Retinal pigment epithelial cell (primary cell): Measurements from ENCODE around the gene TIGIT.

Source experiments
- DNase-seq: peaks from one replicate; pipeline ENCODE4 v3.0.0-alpha.2; 2010; ENCODE audit warnings: low read depth
- H3K4me3 ChIP-seq: 2 replicates; pipeline ENCODE4 v1.5.1; 2011; ENCODE audit warnings: mild to moderate bottlenecking, low read length, control low read depth, moderate library complexity
- TF ChIP-seq, protein P1 (sequence below): conservative IDR thresholded peaks from 2 replicates; pipeline ENCODE4 v1.5.1; 2011; ENCODE audit warnings: low read depth, low read length, control low read depth, inconsistent platforms

Gene TIGIT

DNA sequence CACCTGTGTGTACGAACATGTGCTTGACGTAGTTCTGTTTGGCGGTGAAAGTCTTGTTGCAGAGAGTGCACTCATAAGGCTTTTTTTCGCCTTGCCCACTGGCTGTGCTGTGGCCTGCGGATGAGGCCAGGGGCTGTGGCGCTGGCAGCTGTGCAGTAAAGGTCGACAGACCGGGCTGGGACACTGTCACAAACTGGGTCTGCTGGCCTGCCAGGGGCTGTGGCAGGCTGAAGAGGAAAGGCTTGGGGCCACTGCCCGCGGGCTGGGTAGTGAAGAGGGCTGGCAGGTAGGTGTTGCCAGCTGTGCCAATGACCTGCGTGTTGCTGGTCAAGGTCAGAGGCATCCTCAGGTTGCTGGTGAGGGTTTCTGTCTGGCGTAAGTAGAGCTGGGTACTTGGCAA, 56.4 kb downstream of the TIGIT start:
- H3K4me3 ChIP-seq, result no peak overlapping the region
- DNase-seq, result no peak
- TF ChIP-seq, protein P1, sequence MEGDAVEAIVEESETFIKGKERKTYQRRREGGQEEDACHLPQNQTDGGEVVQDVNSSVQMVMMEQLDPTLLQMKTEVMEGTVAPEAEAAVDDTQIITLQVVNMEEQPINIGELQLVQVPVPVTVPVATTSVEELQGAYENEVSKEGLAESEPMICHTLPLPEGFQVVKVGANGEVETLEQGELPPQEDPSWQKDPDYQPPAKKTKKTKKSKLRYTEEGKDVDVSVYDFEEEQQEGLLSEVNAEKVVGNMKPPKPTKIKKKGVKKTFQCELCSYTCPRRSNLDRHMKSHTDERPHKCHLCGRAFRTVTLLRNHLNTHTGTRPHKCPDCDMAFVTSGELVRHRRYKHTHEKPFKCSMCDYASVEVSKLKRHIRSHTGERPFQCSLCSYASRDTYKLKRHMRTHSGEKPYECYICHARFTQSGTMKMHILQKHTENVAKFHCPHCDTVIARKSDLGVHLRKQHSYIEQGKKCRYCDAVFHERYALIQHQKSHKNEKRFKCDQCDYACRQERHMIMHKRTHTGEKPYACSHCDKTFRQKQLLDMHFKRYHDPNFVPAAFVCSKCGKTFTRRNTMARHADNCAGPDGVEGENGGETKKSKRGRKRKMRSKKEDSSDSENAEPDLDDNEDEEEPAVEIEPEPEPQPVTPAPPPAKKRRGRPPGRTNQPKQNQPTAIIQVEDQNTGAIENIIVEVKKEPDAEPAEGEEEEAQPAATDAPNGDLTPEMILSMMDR, result no peak

DNA sequence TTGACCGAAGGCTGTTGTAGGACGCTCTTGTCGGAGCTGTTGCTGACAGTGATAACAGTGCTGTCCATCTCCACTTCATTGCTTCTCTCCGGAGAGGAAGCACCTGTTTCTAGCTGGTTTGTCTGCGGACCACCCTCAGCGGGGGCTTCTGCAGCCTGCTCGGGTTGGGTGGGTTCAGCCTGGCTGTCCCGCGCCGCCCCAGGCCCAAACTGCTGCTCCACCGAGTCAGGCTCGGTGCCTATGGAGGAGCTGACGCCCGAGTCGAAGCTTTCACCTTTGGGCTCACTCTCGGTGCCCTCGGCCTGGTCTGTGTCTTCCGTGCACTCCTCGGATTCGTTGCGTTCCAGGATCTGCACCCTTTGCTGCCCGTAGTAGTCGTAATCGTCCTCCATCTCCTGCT, 56.9 kb downstream of the TIGIT start:
- no peak overlapping the region for H3K4me3 ChIP-seq
- no peak for DNase-seq
- TF ChIP-seq, protein P1, result no peak

DNA sequence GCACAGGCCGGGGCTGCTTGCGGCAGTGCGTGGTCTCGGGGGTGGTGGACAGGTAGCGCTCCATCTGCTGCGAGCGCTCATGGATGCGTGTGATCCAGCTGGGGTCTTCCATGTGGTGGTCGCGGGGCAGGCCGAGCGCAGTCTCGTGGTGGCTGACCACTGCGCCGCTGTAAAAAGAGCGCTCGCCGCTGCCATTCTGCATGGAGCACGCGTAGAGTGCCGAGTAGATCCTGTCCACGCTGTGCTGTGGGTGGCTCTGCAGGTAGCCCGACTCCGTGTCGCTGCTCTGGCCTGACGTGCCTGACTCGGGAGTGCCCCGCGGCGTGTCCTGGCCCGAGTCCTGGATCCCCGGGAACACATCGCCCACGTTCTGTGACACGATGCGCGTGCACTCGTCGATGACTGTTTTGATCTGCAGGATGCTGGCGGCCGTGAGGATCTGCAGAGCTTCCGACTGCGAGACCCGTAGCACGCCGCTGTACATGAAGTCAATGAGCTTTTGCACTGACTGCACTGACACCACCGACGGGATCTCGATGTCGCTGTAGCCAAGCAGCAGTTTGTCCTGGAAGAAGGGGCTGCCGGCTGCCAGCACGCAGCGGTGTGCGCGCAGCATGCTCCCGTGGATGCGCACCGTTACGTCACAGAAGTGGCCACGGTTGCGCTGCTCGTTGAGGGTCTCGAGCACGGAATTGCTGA, 57.4 kb downstream of the TIGIT start:
- TF ChIP-seq, protein P1, result no peak
- DNase-seq, result no peak
- no peak overlapping the region for H3K4me3 ChIP-seq

DNA sequence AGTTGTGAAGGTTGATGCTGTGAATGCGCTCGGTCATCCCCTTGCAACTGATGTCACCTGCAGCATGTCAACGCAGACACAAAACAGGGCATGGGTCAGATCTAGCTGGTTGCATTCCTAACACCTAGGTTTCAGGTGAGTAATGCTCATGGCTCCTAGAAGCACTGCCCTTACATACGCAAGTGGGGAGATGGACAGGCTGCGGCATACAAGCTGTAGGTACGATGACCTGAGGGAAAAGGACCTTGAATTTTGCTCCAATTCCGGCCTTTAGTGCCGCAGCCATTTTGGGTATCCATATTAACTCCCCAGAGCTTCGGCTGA, 58.0 kb downstream of the TIGIT start:
- no peak for DNase-seq
- H3K4me3 ChIP-seq, result no peak overlapping the region
- TF ChIP-seq, protein P1, result no peak

DNA sequence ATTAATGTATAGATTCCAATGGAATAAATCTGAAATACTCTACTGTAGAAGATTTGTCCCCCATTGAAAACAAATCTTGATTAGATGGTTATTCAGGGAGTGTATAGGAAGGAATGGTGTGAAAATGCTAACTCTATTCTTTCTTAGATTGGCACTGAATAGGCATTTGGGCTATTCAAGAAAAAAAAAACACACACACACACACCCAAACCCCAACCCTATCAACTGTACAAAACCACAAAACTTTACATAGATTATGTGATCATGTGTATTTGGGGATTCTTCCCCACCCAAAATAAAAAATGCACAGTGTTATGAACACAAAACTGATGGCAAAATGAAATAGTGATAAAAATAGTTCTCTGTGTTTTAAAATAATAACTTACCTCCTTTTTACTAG, 61.8 kb downstream of the TIGIT start:
- no peak for DNase-seq
- no peak overlapping the region for H3K4me3 ChIP-seq

DNA sequence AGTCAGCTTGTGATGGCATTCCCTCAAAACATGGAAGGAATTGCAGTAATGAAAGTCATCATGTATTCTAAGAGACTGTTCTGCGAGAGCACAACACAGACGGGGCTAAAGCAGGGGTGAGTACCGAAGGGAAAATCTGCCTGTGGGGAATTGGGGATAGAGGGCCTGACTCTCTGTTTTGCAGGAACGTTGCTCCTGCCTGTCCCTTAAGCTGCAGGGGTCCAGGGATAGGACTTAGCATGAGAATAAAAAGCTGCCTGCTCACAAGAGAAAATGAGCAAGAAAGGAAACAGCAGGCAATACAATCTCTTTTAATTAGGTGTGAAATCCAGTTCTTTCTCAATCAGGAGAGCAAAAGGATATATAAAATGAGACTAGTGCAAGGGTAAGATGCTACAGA, 62.2 kb downstream of the TIGIT start:
- DNase-seq, result no peak
- H3K4me3 ChIP-seq, result no peak overlapping the region
- TF ChIP-seq, protein P1, result no peak

More for the DNA sequence above, 61.8 kb downstream of the TIGIT start:
- TF ChIP-seq, protein P1, result no peak

DNA sequence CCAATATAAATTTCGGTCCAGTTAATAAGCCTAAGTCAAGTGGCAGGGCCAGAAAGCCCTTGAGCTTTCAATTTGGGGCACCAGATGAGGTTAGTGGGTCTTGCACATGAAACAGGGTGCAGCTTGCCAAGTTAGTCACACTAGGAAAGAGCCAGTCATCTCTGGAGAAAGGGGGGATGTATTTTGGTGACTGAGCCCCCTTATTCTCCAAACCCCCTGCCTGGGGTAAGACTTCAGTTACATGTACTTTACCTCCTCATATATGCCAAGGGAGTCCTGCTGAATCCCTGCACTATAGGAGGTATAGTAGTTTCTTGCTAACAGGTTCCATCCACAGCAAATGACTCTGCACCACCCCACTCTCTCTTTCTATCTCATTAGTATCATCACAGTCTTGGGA, 62.7 kb downstream of the TIGIT start:
- TF ChIP-seq, protein P1, result no peak
- H3K4me3 ChIP-seq, result no peak overlapping the region
- DNase-seq, result no peak
